Panc1 (cell line): ENCODE results near the gene TMEM109.

Experiments used
- CTCF ChIP-seq: fragments of 450-650 bp; IDR thresholded peaks from 2 replicates; pipeline ENCODE4 v1.5.1; 2017; ENCODE audit warnings: mild to moderate bottlenecking
- POLR2AphosphoS5 ChIP-seq: IDR thresholded peaks from 2 replicates; pipeline ENCODE4 v1.6.1; 2012; ENCODE audit warnings: mild to moderate bottlenecking, low read depth, low read length, moderate library complexity
- TCF7L2 ChIP-seq: IDR thresholded peaks from 2 replicates; pipeline ENCODE4 v1.6.1; 2011; ENCODE audit warnings: mild to moderate bottlenecking, low read depth, low read length, inconsistent platforms

- TF ChIP-seq CTCF (no peak), TCF7L2 (no peak), POLR2AphosphoS5 (no peak)
Observed at GRCh38 chr11:60933416-60934123, 19.6 kb downstream of the TMEM109 start.
